ENCODE results near the gene KCTD3.

KCTD3 gene

GRCh38 chr1:215595231-215595630 lies 28.1 kb downstream of the KCTD3 start:
- peaks cover 3% of the 10 kb centered on the region for H3K4me1 ChIP-seq (ENCODE audit: control insufficient read depth, low read depth, low read length)
- H3K9ac ChIP-seq (ENCODE audit: low read length) = no peak overlapping the region
- no peak overlapping the region for H4K5ac ChIP-seq (ENCODE audit: low read length)
- H3K18ac ChIP-seq (ENCODE audit: low read length) = no peak overlapping the region
- no peaks in the 10 kb centered on the region for H3K27me3 ChIP-seq (ENCODE audit: insufficient read depth, low read length, poor library complexity)
- peak; percentile 17 for DNase-seq
- no peak overlapping the region for H2BK120ac ChIP-seq (ENCODE audit: low read depth, low read length)
- H2AK5ac ChIP-seq (ENCODE audit: low read length) = no peak overlapping the region
- H3K56ac ChIP-seq (ENCODE audit: low read length) = no peak overlapping the region
- H2BK5ac ChIP-seq (ENCODE audit: low read length) = no peak overlapping the region
- WGBS (ENCODE audit: extremely low coverage, insufficient coverage, low lambda C conversion rate) = 100% methylated on average over 1 of the region's 2 CpGs
- H2BK15ac ChIP-seq (replicated peaks; ENCODE audit: low read depth) = no peak overlapping the region
- no peak overlapping the region for H3K4ac ChIP-seq (ENCODE audit: low read depth, low read length)
- H3K79me2 ChIP-seq (ENCODE audit: control insufficient read depth, insufficient read depth, low read length) = no peaks in the 10 kb centered on the region
- no peak overlapping the region for H3K23ac ChIP-seq (ENCODE audit: low read length)
- H3K4me3 ChIP-seq (ENCODE audit: low read length) = no peak overlapping the region
- no peak overlapping the region for H3K27ac ChIP-seq (ENCODE audit: low read depth, low read length)
- H3K36me3 ChIP-seq (ENCODE audit: control insufficient read depth, insufficient read depth, low read length) = no peaks in the 10 kb centered on the region
- H3K4me2 ChIP-seq (ENCODE audit: low read length) = no peak overlapping the region
- peaks cover 1% of the 10 kb centered on the region for H3K79me1 ChIP-seq (ENCODE audit: low read length)
- no peak overlapping the region for H4K8ac ChIP-seq (ENCODE audit: low read depth, low read length)

GRCh38 chr1:215597961-215598360 lies 30.9 kb downstream of the KCTD3 start:
- H3K27ac ChIP-seq (ENCODE audit: low read depth, low read length) = no peak overlapping the region
- no peak overlapping the region for H3K4ac ChIP-seq (ENCODE audit: low read depth, low read length)
- DNase-seq = no peak
- peaks cover 1% of the 10 kb centered on the region for H3K79me1 ChIP-seq (ENCODE audit: low read length)
- H3K56ac ChIP-seq (ENCODE audit: low read length) = no peak overlapping the region
- H3K23ac ChIP-seq (ENCODE audit: low read length) = no peak overlapping the region
- no peaks in the 10 kb centered on the region for H3K27me3 ChIP-seq (ENCODE audit: insufficient read depth, low read length, poor library complexity)
- H3K36me3 ChIP-seq (ENCODE audit: control insufficient read depth, insufficient read depth, low read length) = no peaks in the 10 kb centered on the region
- no peak overlapping the region for H3K18ac ChIP-seq (ENCODE audit: low read length)
- no peak overlapping the region for H2AK5ac ChIP-seq (ENCODE audit: low read length)
- no peak overlapping the region for H2BK5ac ChIP-seq (ENCODE audit: low read length)
- no peak overlapping the region for H3K4me2 ChIP-seq (ENCODE audit: low read length)
- H4K5ac ChIP-seq (ENCODE audit: low read length) = no peak overlapping the region
- H2BK120ac ChIP-seq (ENCODE audit: low read depth, low read length) = no peak overlapping the region
- no peaks in the 10 kb centered on the region for H3K79me2 ChIP-seq (ENCODE audit: control insufficient read depth, insufficient read depth, low read length)
- H2BK15ac ChIP-seq (replicated peaks; ENCODE audit: low read depth) = no peak overlapping the region
- no peak overlapping the region for H3K9ac ChIP-seq (ENCODE audit: low read length)
- H3K4me3 ChIP-seq (ENCODE audit: low read length) = no peak overlapping the region
- H4K8ac ChIP-seq (ENCODE audit: low read depth, low read length) = no peak overlapping the region
- H3K4me1 ChIP-seq (ENCODE audit: control insufficient read depth, low read depth, low read length) = peaks cover 3% of the 10 kb centered on the region

GRCh38 chr1:215599418-215600074 lies 32.4 kb downstream of the KCTD3 start:
- Histone ChIP-seq H3K18ac (ENCODE audit: low read length) (no peak overlapping the region), H4K5ac (ENCODE audit: low read length) (no peak overlapping the region), H2BK5ac (ENCODE audit: low read length) (no peak overlapping the region), H2AK5ac (ENCODE audit: low read length) (no peak overlapping the region), H3K27ac (ENCODE audit: low read depth, low read length) (peak overlapping the region; percentile 44), H4K8ac (ENCODE audit: low read depth, low read length) (no peak overlapping the region), H3K23ac (ENCODE audit: low read length) (no peak overlapping the region), H3K4me1 (ENCODE audit: control insufficient read depth, low read depth, low read length) (peaks cover 3% of the 10 kb centered on the region), H3K27me3 (ENCODE audit: insufficient read depth, low read length, poor library complexity) (no peaks in the 10 kb centered on the region), H3K4me3 (ENCODE audit: low read length) (no peak overlapping the region), H3K4ac (ENCODE audit: low read depth, low read length) (no peak overlapping the region), H3K79me1 (ENCODE audit: low read length) (no peaks in the 10 kb centered on the region), H2BK15ac (replicated peaks; ENCODE audit: low read depth) (no peak overlapping the region), H3K79me2 (ENCODE audit: control insufficient read depth, insufficient read depth, low read length) (no peaks in the 10 kb centered on the region), H3K36me3 (ENCODE audit: control insufficient read depth, insufficient read depth, low read length) (no peaks in the 10 kb centered on the region), H3K4me2 (ENCODE audit: low read length) (no peak overlapping the region), H3K56ac (ENCODE audit: low read length) (peak overlapping the region; percentile 10), H2BK120ac (ENCODE audit: low read depth, low read length) (no peak overlapping the region), H3K9ac (ENCODE audit: low read length) (no peak overlapping the region)
- no CpG with 5 or more reads among the region's 3 CpGs for WGBS (ENCODE audit: extremely low coverage, insufficient coverage, low lambda C conversion rate)
- peak; percentile 6 for DNase-seq

- H2BK120ac ChIP-seq (ENCODE audit: low read depth, low read length) = no peak overlapping the region
Observed at GRCh38 chr1:215600258-215600792, 33.2 kb downstream of the KCTD3 start.

GRCh38 chr1:215600867-215601266 lies 33.8 kb downstream of the KCTD3 start:
- H2BK120ac ChIP-seq (ENCODE audit: low read depth, low read length) = no peak overlapping the region
- H4K5ac ChIP-seq (ENCODE audit: low read length) = no peak overlapping the region
- no peak overlapping the region for H3K4me3 ChIP-seq (ENCODE audit: low read length)
- no peak overlapping the region for H3K18ac ChIP-seq (ENCODE audit: low read length)
- H3K9ac ChIP-seq (ENCODE audit: low read length) = no peak overlapping the region
- no peak overlapping the region for H3K4me2 ChIP-seq (ENCODE audit: low read length)
- no peak overlapping the region for H2AK5ac ChIP-seq (ENCODE audit: low read length)
- no peaks in the 10 kb centered on the region for H3K36me3 ChIP-seq (ENCODE audit: control insufficient read depth, insufficient read depth, low read length)
- H3K79me2 ChIP-seq (ENCODE audit: control insufficient read depth, insufficient read depth, low read length) = no peaks in the 10 kb centered on the region
- H3K79me1 ChIP-seq (ENCODE audit: low read length) = no peaks in the 10 kb centered on the region
- no peak overlapping the region for H4K8ac ChIP-seq (ENCODE audit: low read depth, low read length)
- H3K56ac ChIP-seq (ENCODE audit: low read length) = no peak overlapping the region
- no peak overlapping the region for H3K4ac ChIP-seq (ENCODE audit: low read depth, low read length)
- WGBS (ENCODE audit: extremely low coverage, insufficient coverage, low lambda C conversion rate) = no CpG with 5 or more reads among the region's 10 CpGs
- H3K4me1 ChIP-seq (ENCODE audit: control insufficient read depth, low read depth, low read length) = peaks cover 3% of the 10 kb centered on the region
- no peak overlapping the region for H2BK15ac ChIP-seq (replicated peaks; ENCODE audit: low read depth)
- no peak for DNase-seq
- H2BK5ac ChIP-seq (ENCODE audit: low read length) = no peak overlapping the region
- H3K23ac ChIP-seq (ENCODE audit: low read length) = no peak overlapping the region
- H3K27me3 ChIP-seq (ENCODE audit: insufficient read depth, low read length, poor library complexity) = no peaks in the 10 kb centered on the region
- no peak overlapping the region for H3K27ac ChIP-seq (ENCODE audit: low read depth, low read length)

More at GRCh38 chr1:215600258-215600792, 33.2 kb downstream of the KCTD3 start:
- Histone ChIP-seq H2BK5ac (ENCODE audit: low read length) (no peak overlapping the region), H2AK5ac (ENCODE audit: low read length) (no peak overlapping the region), H3K79me2 (ENCODE audit: control insufficient read depth, insufficient read depth, low read length) (no peaks in the 10 kb centered on the region), H3K4me1 (ENCODE audit: control insufficient read depth, low read depth, low read length) (peaks cover 3% of the 10 kb centered on the region), H3K27me3 (ENCODE audit: insufficient read depth, low read length, poor library complexity) (no peaks in the 10 kb centered on the region), H4K8ac (ENCODE audit: low read depth, low read length) (no peak overlapping the region), H3K79me1 (ENCODE audit: low read length) (no peaks in the 10 kb centered on the region), H3K4me3 (ENCODE audit: low read length) (no peak overlapping the region), H3K36me3 (ENCODE audit: control insufficient read depth, insufficient read depth, low read length) (no peaks in the 10 kb centered on the region), H3K9ac (ENCODE audit: low read length) (no peak overlapping the region), H3K27ac (ENCODE audit: low read depth, low read length) (no peak overlapping the region), H2BK15ac (replicated peaks; ENCODE audit: low read depth) (no peak overlapping the region), H3K56ac (ENCODE audit: low read length) (no peak overlapping the region), H3K4ac (ENCODE audit: low read depth, low read length) (no peak overlapping the region), H4K5ac (ENCODE audit: low read length) (no peak overlapping the region), H3K4me2 (ENCODE audit: low read length) (no peak overlapping the region), H3K23ac (ENCODE audit: low read length) (no peak overlapping the region), H3K18ac (ENCODE audit: low read length) (no peak overlapping the region)
- DNase-seq = peak; percentile 11

DNA sequence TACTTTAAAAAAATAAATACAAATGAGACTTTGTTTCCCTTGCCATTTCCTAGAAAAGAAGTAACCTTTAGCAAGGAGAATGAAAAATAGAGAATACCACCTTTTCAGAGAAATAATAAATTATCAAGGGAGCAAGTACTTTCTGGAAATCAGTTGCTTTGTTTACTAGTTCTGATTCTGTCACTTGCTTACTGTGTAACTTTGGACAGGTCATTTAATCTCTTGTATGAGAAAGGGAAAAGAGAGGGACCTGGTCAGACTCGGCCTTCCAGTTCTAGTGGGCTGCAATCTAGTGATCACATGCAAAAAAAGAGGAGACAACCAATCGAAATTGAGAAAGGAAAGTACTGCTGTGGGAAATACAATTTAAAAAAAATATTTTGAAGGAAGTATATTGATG lies 34.2 kb downstream of the KCTD3 start:
- Histone ChIP-seq H3K27me3 (ENCODE audit: insufficient read depth, low read length, poor library complexity) (no peaks in the 10 kb centered on the region), H3K4me3 (ENCODE audit: low read length) (no peak overlapping the region), H3K4me1 (ENCODE audit: control insufficient read depth, low read depth, low read length) (peaks cover 3% of the 10 kb centered on the region), H3K9ac (ENCODE audit: low read length) (no peak overlapping the region), H3K36me3 (ENCODE audit: control insufficient read depth, insufficient read depth, low read length) (no peaks in the 10 kb centered on the region), H3K18ac (ENCODE audit: low read length) (no peak overlapping the region), H2BK5ac (ENCODE audit: low read length) (no peak overlapping the region), H4K5ac (ENCODE audit: low read length) (no peak overlapping the region), H3K79me1 (ENCODE audit: low read length) (no peaks in the 10 kb centered on the region), H3K56ac (ENCODE audit: low read length) (no peak overlapping the region), H2BK120ac (ENCODE audit: low read depth, low read length) (no peak overlapping the region), H3K4me2 (ENCODE audit: low read length) (no peak overlapping the region), H3K79me2 (ENCODE audit: control insufficient read depth, insufficient read depth, low read length) (no peaks in the 10 kb centered on the region), H2AK5ac (ENCODE audit: low read length) (no peak overlapping the region), H3K23ac (ENCODE audit: low read length) (no peak overlapping the region), H3K4ac (ENCODE audit: low read depth, low read length) (no peak overlapping the region), H4K8ac (ENCODE audit: low read depth, low read length) (no peak overlapping the region), H3K27ac (ENCODE audit: low read depth, low read length) (no peak overlapping the region), H2BK15ac (replicated peaks; ENCODE audit: low read depth) (no peak overlapping the region)
- no CpG with 5 or more reads among the region's 2 CpGs for WGBS (ENCODE audit: extremely low coverage, insufficient coverage, low lambda C conversion rate)
- DNase-seq = no peak

Measured in mesendoderm (in vitro differentiated cells).